Esophagus (tissue), 2 donors: ENCODE measurements around the gene CREB3L1. TPM values are rescaled to one million over a fixed set of nuclear protein-coding genes. Genes with fewer than 3 reads are reported as not detected.

Source experiments
- H3K27ac ChIP-seq, 2 donors: one replicate each; pipeline ENCODE4 v1.5.1; 2013; ENCODE audit warnings: low read depth in 2 of 2, mild to moderate bottlenecking in 2 of 2, inconsistent platforms in 1 of 2, low read length in 1 of 2, moderate library complexity in 1 of 2
- H3K27me3 ChIP-seq, 2 donors: one replicate each; pipeline ENCODE4 v1.6.1; 2013; ENCODE audit warnings: low read length in 2 of 2, control low read depth in 1 of 2, mild to moderate bottlenecking in 1 of 2; ENCODE audit not compliant: insufficient read depth in 2 of 2, control insufficient read depth in 1 of 2
- H3K36me3 ChIP-seq, 2 donors: one replicate each; pipeline ENCODE4 v1.6.1; 2013; ENCODE audit warnings: low read length in 1 of 2; ENCODE audit not compliant: control insufficient read depth in 2 of 2, insufficient read depth in 2 of 2
- H3K4me1 ChIP-seq, 2 donors: one replicate each; pipeline ENCODE4 v1.6.1; 2013; ENCODE audit warnings: low read length in 1 of 2; ENCODE audit not compliant: control insufficient read depth in 2 of 2, insufficient read depth in 2 of 2
- H3K4me3 ChIP-seq, 2 donors: one replicate each; pipeline ENCODE4 v1.5.1; 2013; ENCODE audit warnings: low read length in 2 of 2, mild to moderate bottlenecking in 2 of 2, low read depth in 1 of 2, moderate library complexity in 1 of 2
- H3K9me3 ChIP-seq, 2 donors: one replicate each; pipeline ENCODE4 v1.6.1; 2013; ENCODE audit warnings: mild to moderate bottlenecking in 2 of 2, low read depth in 1 of 2, low read length in 1 of 2, moderate library complexity in 1 of 2; ENCODE audit not compliant: control insufficient read depth in 2 of 2, insufficient read depth in 1 of 2
- whole genome bisulfite sequencing, 2 donors: extraction: QIAGEN DNeasy Blood & Tissue Kit; methylation state at CpG; one replicate each; pipeline ENCODE4 v1.1.7; 2013; 5-methylcytosine and 5-hydroxymethylcytosine counted together
- polyA plus RNA-seq, 2 donors: library from polyadenylated mRNA; stranded (reverse); fragments of 200-250 nt; gene quantifications; one replicate each; pipeline ENCODE4 v1.2.3, GENCODE V29; 2013
- donor health status: healthy with polysubstance abuse.
- donor health status: Bipolar disorder and iron deficiency.

Gene CREB3L1
- polyA plus RNA-seq, 2 donors: 0.31 to 0.60 TPM

DNA sequence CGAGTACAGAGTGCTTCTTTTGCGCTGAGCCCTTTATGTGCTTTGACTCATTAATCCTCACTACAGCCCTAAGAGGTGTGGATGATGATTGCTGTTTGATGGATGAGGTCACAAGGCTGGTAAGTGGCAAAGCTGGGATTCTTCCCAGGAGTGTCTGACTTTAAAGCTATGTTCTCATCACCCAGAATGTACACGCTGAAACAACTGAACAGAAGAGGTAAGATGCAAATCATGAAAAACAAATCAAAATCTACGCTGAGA is 37.7 kb upstream of the CREB3L1 start:
- 44 to 49% methylated on average over 4 of the region's 4 CpGs for WGBS, 2 donors
- H3K9me3 ChIP-seq: no peaks in the 10 kb centered on the region
- peaks cover 0 to 19% of the 10 kb centered on the region in 2 donors for H3K4me1 ChIP-seq
- H3K36me3 ChIP-seq: no peaks in the 10 kb centered on the region
- H3K27ac ChIP-seq: no peak overlapping the region
- no peaks in the 10 kb centered on the region for H3K27me3 ChIP-seq
- no peak overlapping the region for H3K4me3 ChIP-seq

GRCh38 chr11:46240371-46240770 is 37.1 kb upstream of the CREB3L1 start:
- Histone ChIP-seq H3K27me3 (no peaks in the 10 kb centered on the region), H3K27ac (no peak overlapping the region), H3K4me1 (peaks cover 0 to 19% of the 10 kb centered on the region in 2 donors), H3K36me3 (no peaks in the 10 kb centered on the region), H3K4me3 (no peak overlapping the region), H3K9me3 (no peaks in the 10 kb centered on the region)
- 76 to 83% methylated on average over 2 of the region's 2 CpGs for WGBS, 2 donors

- H3K36me3 ChIP-seq: no peaks in the 10 kb centered on the region
- H3K27ac ChIP-seq: no peak overlapping the region
- WGBS, 2 donors: 79 to 84% methylated on average over 7 of the region's 7 CpGs
- no peak overlapping the region for H3K4me3 ChIP-seq
- H3K9me3 ChIP-seq: no peaks in the 10 kb centered on the region
- H3K27me3 ChIP-seq: no peaks in the 10 kb centered on the region
- H3K4me1 ChIP-seq: peaks cover 0 to 19% of the 10 kb centered on the region in 2 donors
Measured at GRCh38 chr11:46240861-46241260, 36.6 kb upstream of the CREB3L1 start.

- H3K27me3 ChIP-seq: no peaks in the 10 kb centered on the region
- no peaks in the 10 kb centered on the region for H3K36me3 ChIP-seq
- peak overlapping the region in 1 of 2 donors; percentile 65 for H3K4me3 ChIP-seq
- peaks cover 0 to 14% of the 10 kb centered on the region in 2 donors for H3K4me1 ChIP-seq
- H3K9me3 ChIP-seq: no peaks in the 10 kb centered on the region
- WGBS, 2 donors: 77 to 86% methylated on average over 9 of the region's 9 CpGs
- H3K27ac ChIP-seq: peak overlapping the region in 1 of 2 donors; percentile 80
Measured at GRCh38 chr11:46242041-46242951, 35.2 kb upstream of the CREB3L1 start.

DNA sequence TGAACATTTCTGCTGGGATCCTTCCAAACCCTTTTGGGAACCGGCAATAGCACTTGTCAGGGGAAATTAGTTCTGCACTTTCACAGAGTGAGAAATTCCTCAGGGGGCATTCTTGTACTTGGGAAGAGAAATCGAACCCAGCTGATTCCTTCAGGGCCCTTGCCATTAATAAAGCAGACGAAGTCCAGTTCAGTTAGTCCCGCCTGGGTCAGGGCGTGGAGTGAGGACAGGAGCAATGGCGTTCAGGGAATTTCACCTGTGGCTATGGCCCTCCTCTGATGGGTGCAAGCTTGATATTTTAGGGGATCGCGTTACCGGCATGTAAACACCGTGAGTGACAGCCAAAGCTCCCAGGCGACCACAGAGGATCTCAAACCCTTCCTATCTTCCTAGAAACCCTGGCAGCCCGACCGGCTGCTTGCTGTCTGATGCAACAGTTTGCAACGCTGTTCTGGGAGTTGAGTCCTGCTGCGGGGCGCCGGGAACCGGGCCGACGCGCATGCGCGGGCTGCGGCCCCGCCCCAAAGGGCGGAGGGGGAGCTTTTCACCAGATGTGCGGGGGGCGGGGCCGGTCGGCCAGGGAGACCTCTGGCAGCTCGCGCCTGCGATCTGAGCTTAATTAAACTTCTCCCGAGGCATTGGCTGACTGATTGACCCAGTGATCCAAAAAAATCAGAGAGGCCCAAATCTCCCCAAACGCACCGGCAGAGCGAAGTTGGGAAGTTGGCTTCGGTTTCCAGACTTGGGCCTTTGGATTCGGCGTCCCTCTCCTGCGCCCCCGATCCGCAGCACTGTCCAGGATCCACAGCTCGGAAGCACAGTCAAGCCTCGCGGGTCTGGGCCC is 34.3 kb upstream of the CREB3L1 start:
- peak overlapping the region; percentile 77 to 80 for H3K27ac ChIP-seq
- H3K36me3 ChIP-seq: no peaks in the 10 kb centered on the region

DNA sequence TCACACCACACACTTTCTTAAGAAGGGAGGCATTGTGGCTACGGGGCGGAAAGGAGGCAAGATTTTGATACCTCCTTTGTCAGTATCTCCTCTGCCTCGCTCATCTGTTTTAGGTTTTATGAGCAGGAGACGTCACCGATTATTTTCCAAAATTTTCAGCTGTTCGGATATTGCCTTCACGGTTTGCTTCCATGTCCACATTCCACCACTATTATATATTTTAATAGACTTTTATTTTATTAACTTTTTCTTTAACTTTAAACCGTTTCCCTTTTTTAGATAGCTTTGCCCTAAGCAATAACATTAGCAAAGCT is 33.7 kb upstream of the CREB3L1 start:
- Histone ChIP-seq H3K36me3 (no peaks in the 10 kb centered on the region), H3K4me3 (peak overlapping the region; percentile 38 to 65), H3K4me1 (peaks cover 0 to 6% of the 10 kb centered on the region in 2 donors), H3K27me3 (no peaks in the 10 kb centered on the region), H3K9me3 (no peaks in the 10 kb centered on the region), H3K27ac (peak overlapping the region; percentile 77 to 80)
- 29 to 37% methylated on average over 8 of the region's 8 CpGs for WGBS, 2 donors

More for the DNA sequence above, 34.3 kb upstream of the CREB3L1 start:
- WGBS, 2 donors: 1% methylated on average over 46 of the region's 46 CpGs
- H3K4me1 ChIP-seq: peaks cover 0 to 10% of the 10 kb centered on the region in 2 donors
- no peaks in the 10 kb centered on the region for H3K9me3 ChIP-seq
- H3K27me3 ChIP-seq: no peaks in the 10 kb centered on the region
- H3K4me3 ChIP-seq: peak overlapping the region; percentile 38 to 65

- Histone ChIP-seq H3K4me1 (peaks cover 0 to 2% of the 10 kb centered on the region in 2 donors), H3K36me3 (no peaks in the 10 kb centered on the region), H3K4me3 (no peak overlapping the region), H3K27me3 (no peaks in the 10 kb centered on the region), H3K27ac (no peak overlapping the region), H3K9me3 (no peaks in the 10 kb centered on the region)
- WGBS, 2 donors: 89 to 95% methylated on average over 1 of the region's 1 CpG
Measured at GRCh38 chr11:46246521-46246920, 30.9 kb upstream of the CREB3L1 start.

GRCh38 chr11:46247090-46247489 is 30.4 kb upstream of the CREB3L1 start:
- H3K27ac ChIP-seq: no peak overlapping the region
- H3K4me1 ChIP-seq: peaks cover 0 to 2% of the 10 kb centered on the region in 2 donors
- H3K9me3 ChIP-seq: no peaks in the 10 kb centered on the region
- H3K4me3 ChIP-seq: no peak overlapping the region
- 69 to 71% methylated on average over 9 of the region's 9 CpGs for WGBS, 2 donors
- no peaks in the 10 kb centered on the region for H3K36me3 ChIP-seq
- no peaks in the 10 kb centered on the region for H3K27me3 ChIP-seq

DNA sequence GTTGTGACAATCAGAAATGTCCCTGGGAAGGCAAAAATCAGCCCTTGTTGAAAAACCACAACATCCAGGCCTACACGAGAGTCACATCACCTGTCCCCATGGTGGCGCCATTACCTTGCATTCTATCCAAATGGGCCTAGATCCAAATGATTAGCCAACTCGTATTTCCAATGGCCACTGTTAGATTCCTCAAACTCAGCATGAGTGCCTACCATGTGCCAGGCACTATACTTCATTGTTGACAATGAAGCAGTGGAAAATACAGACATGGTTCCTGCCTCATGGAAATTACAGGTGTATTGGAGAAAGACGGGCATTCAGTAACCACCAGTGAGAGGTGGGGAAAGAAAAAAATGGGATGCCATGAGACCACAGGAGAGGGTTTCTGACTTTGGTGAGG is 29.8 kb upstream of the CREB3L1 start:
- Histone ChIP-seq H3K27ac (no peak overlapping the region), H3K36me3 (no peaks in the 10 kb centered on the region), H3K9me3 (no peaks in the 10 kb centered on the region), H3K27me3 (no peaks in the 10 kb centered on the region), H3K4me3 (no peak overlapping the region), H3K4me1 (peaks cover 0 to 2% of the 10 kb centered on the region in 2 donors)
- 56 to 65% methylated on average over 4 of the region's 4 CpGs for WGBS, 2 donors
